Measurements from ENCODE around the gene PRKAG2. TPM values are rescaled to one million over a fixed set of nuclear protein-coding genes. Genes with fewer than 3 reads are reported as not detected.
A peak's percentile ranks its signal among the peaks of the same experiment; 100 is the strongest.

The PRKAG2 gene
- total and polyA plus RNA-seq, 4 donors: 3.6 to 25.1 (median 16.8) TPM

DNA sequence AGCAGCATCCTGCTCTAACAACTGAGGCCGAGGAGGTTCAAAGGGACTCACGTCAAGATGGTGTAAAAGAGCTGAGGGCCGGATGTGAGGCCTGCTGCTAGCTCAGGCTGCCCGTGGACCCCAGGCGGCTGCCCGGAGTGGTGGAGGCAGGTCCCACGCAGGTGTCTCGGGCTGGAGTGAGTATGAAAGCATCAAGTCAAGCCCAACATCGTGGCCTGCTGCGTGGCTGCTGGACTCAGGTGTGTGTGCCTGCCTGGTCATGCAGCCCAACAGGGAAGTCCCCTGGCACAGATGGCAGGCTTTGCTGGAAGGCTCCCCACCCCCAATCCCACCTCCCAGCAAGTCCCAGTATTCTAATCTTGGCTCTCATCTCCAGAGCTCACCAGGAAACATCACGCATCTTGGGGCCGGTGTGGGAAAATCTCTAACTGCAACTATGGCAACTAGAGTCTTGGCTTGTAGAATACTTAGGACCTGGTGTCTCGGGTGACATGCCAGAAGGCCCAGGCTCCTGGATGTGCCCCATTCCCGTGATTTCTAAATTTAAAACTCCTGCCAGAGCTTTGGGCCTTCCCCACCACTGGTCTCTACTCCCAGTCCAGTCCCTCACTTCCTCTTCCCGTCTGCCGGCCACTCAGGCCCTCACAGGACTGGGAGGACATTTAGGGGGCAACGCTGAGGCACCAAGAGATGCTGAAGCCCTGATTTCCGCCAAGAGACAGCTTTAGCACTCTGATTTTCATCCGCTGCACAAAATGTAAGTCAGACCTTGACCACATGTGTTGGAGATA, 85.9 kb downstream of the PRKAG2 start:
- H3K9me3 ChIP-seq (ENCODE audit: control insufficient read depth in 4 of 4, low read length in 3 of 4): no peaks in the 10 kb centered on the region
- peak overlapping the region; percentile 90 to 92 for H3K27ac ChIP-seq (ENCODE audit: low read depth in 1 of 2, low read length in 2 of 2)
- no peak for TF ChIP-seq JUND (IDR thresholded peaks at IDR 0.05)
- TF ChIP-seq FOXA2 (IDR thresholded peaks at IDR 0.05): no peak
- TF ChIP-seq RAD21 (IDR thresholded peaks at IDR 0.05): no peak
- TF ChIP-seq FOXA1 (IDR thresholded peaks at IDR 0.05): no peak
- no peak for TF ChIP-seq HNF4G (IDR thresholded peaks at IDR 0.05)
- TF ChIP-seq YY1 (IDR thresholded peaks at IDR 0.05): no peak
- no peak for TF ChIP-seq EGR1 (IDR thresholded peaks at IDR 0.05; ENCODE audit: low read depth in 2 of 2)
- H3K4me3 ChIP-seq (ENCODE audit: low read depth in 1 of 3, low read length in 3 of 3): no peak overlapping the region
- H3K36me3 ChIP-seq (ENCODE audit: control insufficient read depth in 4 of 4, insufficient read depth in 3 of 4, low read depth in 1 of 4, low read length in 3 of 4): no peaks in the 10 kb centered on the region
- peaks cover 10 to 66% (median 40%) of the 10 kb centered on the region in 4 donors for H3K4me1 ChIP-seq (ENCODE audit: control insufficient read depth in 4 of 4, insufficient read depth in 4 of 4, low read length in 3 of 4)
- H3K27me3 ChIP-seq (ENCODE audit: control insufficient read depth in 4 of 4, insufficient read depth in 4 of 4, low read length in 3 of 4): no peaks in the 10 kb centered on the region
- no peak for DNase-seq (ENCODE audit: low spot score)
- WGBS: 87% methylated on average over 19 of the region's 19 CpGs
- no peak overlapping the region for H3K9ac ChIP-seq (ENCODE audit: low read depth in 1 of 2, low read length in 2 of 2)

DNA sequence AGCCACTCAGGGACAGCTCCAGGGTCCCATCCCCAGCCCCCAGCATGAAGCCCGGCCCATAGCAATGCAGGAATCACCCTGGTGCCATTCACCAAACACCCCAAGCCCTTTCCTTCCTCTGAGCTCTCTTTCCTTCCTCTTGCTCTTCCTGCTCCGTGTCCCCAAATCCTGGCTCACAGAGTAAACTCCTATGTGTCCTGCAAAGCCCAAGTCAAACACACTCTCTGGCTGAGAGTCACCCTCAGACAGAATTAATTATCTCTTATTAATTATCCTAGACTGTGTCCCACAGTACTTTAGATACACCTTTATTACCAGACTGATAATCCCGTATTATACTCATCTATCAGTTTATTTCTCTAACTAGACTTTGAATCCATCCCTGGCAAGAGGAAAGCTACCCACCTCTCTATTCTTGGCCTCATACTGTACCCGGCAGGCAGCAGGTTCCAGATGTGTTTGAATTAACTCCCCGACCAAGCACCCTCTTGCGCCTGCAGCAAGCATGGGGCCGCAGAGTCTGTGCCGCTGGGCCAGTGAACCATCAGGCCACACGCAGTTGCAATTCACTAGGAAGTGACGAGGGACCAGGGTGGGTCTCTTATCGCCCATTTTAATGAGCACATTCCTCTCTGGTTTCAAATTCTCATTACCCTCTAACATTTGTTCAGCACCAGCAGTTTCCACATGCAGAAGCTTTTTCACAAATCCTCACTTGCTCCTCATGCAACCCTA, 86.7 kb downstream of the PRKAG2 start:
- no peak for DNase-seq (ENCODE audit: low spot score)
- peak overlapping the region; percentile 90 to 92 for H3K27ac ChIP-seq (ENCODE audit: low read depth in 1 of 2, low read length in 2 of 2)
- TF ChIP-seq, protein P1, sequence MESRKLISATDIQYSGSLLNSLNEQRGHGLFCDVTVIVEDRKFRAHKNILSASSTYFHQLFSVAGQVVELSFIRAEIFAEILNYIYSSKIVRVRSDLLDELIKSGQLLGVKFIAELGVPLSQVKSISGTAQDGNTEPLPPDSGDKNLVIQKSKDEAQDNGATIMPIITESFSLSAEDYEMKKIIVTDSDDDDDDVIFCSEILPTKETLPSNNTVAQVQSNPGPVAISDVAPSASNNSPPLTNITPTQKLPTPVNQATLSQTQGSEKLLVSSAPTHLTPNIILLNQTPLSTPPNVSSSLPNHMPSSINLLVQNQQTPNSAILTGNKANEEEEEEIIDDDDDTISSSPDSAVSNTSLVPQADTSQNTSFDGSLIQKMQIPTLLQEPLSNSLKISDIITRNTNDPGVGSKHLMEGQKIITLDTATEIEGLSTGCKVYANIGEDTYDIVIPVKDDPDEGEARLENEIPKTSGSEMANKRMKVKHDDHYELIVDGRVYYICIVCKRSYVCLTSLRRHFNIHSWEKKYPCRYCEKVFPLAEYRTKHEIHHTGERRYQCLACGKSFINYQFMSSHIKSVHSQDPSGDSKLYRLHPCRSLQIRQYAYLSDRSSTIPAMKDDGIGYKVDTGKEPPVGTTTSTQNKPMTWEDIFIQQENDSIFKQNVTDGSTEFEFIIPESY (IDR thresholded peaks at IDR 0.05): no peak
- TF ChIP-seq RAD21 (IDR thresholded peaks at IDR 0.05) (no peak), SP1 (IDR thresholded peaks at IDR 0.05) (no peak), GABPA (IDR thresholded peaks at IDR 0.05 in 1 of 2, conservative IDR thresholded peaks at IDR 0.05 in 1 of 2) (no peak), HNF4G (IDR thresholded peaks at IDR 0.05) (no peak), REST (IDR thresholded peaks at IDR 0.05) (no peak)
- H3K4me3 ChIP-seq (ENCODE audit: low read depth in 1 of 3, low read length in 3 of 3): no peak overlapping the region
- peaks cover 14 to 72% (median 42%) of the 10 kb centered on the region in 4 donors for H3K4me1 ChIP-seq (ENCODE audit: control insufficient read depth in 4 of 4, insufficient read depth in 4 of 4, low read length in 3 of 4)
- no peaks in the 10 kb centered on the region for H3K9me3 ChIP-seq (ENCODE audit: control insufficient read depth in 4 of 4, low read length in 3 of 4)
- 85% methylated on average over 11 of the region's 11 CpGs for WGBS
- peak overlapping the region in 1 of 2 donors; percentile 5 for H3K9ac ChIP-seq (ENCODE audit: low read depth in 1 of 2, low read length in 2 of 2)
- no peaks in the 10 kb centered on the region for H3K36me3 ChIP-seq (ENCODE audit: control insufficient read depth in 4 of 4, insufficient read depth in 3 of 4, low read depth in 1 of 4, low read length in 3 of 4)
- H3K27me3 ChIP-seq (ENCODE audit: control insufficient read depth in 4 of 4, insufficient read depth in 4 of 4, low read length in 3 of 4): no peaks in the 10 kb centered on the region
